Measurements from ENCODE around the gene PTGFRN. TPM values are rescaled to one million over a fixed set of nuclear protein-coding genes. Genes with fewer than 3 reads are reported as not detected.

Gene PTGFRN
- total and polyA plus RNA-seq, 2 experiments from 2014 or later, result 17.4 to 32.7 TPM

DNA sequence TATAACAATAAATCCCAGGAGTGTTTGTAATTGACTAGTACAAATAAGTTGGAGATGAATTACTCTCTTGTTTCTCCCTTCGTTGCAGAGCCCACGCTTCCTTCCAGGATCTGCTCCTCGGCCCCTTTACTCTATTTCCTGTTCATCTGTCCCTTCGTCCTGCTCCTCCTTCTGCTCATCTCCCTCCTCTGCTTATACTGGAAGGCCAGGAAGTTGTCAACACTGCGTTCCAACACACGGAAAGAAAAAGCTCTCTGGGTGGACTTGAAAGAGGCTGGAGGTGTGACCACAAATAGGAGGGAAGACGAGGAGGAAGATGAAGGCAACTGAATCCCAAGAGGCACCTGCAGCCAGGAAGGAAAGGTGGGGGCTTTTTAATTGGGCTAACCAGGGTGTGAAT, 124.1 kb downstream of the PTGFRN start:
- H3K27me3 Mint-ChIP-seq (ENCODE audit: insufficient read depth, low read depth, poor library complexity), result no peaks in the 10 kb centered on the region
- Histone ChIP-seq H3K27ac (ENCODE audit: low read depth) (no peak overlapping the region), H2AFZ (no peak overlapping the region), H3K9me2 (ENCODE audit: insufficient read depth) (no peaks in the 10 kb centered on the region), H3F3A (replicated peaks; ENCODE audit: low read depth) (no peaks in the 10 kb centered on the region), H3K36me3 (ENCODE audit: insufficient read depth) (no peaks in the 10 kb centered on the region), H3K4me3 (no peak overlapping the region), H4K20me1 (replicated peaks; ENCODE audit: insufficient read depth) (no peaks in the 10 kb centered on the region), H3K4me2 (no peak overlapping the region), H3K4me1 (ENCODE audit: insufficient read depth) (no peaks in the 10 kb centered on the region), H3K27me3 (ENCODE audit: insufficient read depth) (no peaks in the 10 kb centered on the region), H3K79me2 (replicated peaks; ENCODE audit: insufficient read depth) (no peaks in the 10 kb centered on the region)
- H3K27ac Mint-ChIP-seq, result no peak overlapping the region; the same call in 1 of the 2 replicates
- no peak overlapping the region for H3K4me3 Mint-ChIP-seq
- no peaks in the 10 kb centered on the region; the same call in 2 of the 3 replicates for H3K9me3 Mint-ChIP-seq
- peaks cover 16% of the 10 kb centered on the region for H3K4me1 Mint-ChIP-seq
- ATAC-seq (no peak), DNase-seq (ENCODE audit: low spot score) (no peak)
- TF ChIP-seq CREB1 (CRISPR knock-in tag; IDR thresholded peaks at IDR 0.05; ENCODE audit: low read depth), result no peak
- no peak for TF ChIP-seq ZNF114 (CRISPR knock-in tag; IDR thresholded peaks at IDR 0.05)
- TF ChIP-seq, protein P1, sequence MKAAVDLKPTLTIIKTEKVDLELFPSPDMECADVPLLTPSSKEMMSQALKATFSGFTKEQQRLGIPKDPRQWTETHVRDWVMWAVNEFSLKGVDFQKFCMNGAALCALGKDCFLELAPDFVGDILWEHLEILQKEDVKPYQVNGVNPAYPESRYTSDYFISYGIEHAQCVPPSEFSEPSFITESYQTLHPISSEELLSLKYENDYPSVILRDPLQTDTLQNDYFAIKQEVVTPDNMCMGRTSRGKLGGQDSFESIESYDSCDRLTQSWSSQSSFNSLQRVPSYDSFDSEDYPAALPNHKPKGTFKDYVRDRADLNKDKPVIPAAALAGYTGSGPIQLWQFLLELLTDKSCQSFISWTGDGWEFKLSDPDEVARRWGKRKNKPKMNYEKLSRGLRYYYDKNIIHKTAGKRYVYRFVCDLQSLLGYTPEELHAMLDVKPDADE (IDR thresholded peaks at IDR 0.05), result no peak
- no peak for TF ChIP-seq NANOG (IDR thresholded peaks at IDR 0.05; ENCODE audit: borderline replicate concordance)
- TF ChIP-seq, protein P2, sequence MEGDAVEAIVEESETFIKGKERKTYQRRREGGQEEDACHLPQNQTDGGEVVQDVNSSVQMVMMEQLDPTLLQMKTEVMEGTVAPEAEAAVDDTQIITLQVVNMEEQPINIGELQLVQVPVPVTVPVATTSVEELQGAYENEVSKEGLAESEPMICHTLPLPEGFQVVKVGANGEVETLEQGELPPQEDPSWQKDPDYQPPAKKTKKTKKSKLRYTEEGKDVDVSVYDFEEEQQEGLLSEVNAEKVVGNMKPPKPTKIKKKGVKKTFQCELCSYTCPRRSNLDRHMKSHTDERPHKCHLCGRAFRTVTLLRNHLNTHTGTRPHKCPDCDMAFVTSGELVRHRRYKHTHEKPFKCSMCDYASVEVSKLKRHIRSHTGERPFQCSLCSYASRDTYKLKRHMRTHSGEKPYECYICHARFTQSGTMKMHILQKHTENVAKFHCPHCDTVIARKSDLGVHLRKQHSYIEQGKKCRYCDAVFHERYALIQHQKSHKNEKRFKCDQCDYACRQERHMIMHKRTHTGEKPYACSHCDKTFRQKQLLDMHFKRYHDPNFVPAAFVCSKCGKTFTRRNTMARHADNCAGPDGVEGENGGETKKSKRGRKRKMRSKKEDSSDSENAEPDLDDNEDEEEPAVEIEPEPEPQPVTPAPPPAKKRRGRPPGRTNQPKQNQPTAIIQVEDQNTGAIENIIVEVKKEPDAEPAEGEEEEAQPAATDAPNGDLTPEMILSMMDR (conservative IDR thresholded peaks at IDR 0.05; ENCODE audit: low read depth in 2 of 2), result no peak
- TF ChIP-seq POLR2AphosphoS5 (IDR thresholded peaks at IDR 0.05; ENCODE audit: low read depth), result no peak
- TF ChIP-seq, protein P3, sequence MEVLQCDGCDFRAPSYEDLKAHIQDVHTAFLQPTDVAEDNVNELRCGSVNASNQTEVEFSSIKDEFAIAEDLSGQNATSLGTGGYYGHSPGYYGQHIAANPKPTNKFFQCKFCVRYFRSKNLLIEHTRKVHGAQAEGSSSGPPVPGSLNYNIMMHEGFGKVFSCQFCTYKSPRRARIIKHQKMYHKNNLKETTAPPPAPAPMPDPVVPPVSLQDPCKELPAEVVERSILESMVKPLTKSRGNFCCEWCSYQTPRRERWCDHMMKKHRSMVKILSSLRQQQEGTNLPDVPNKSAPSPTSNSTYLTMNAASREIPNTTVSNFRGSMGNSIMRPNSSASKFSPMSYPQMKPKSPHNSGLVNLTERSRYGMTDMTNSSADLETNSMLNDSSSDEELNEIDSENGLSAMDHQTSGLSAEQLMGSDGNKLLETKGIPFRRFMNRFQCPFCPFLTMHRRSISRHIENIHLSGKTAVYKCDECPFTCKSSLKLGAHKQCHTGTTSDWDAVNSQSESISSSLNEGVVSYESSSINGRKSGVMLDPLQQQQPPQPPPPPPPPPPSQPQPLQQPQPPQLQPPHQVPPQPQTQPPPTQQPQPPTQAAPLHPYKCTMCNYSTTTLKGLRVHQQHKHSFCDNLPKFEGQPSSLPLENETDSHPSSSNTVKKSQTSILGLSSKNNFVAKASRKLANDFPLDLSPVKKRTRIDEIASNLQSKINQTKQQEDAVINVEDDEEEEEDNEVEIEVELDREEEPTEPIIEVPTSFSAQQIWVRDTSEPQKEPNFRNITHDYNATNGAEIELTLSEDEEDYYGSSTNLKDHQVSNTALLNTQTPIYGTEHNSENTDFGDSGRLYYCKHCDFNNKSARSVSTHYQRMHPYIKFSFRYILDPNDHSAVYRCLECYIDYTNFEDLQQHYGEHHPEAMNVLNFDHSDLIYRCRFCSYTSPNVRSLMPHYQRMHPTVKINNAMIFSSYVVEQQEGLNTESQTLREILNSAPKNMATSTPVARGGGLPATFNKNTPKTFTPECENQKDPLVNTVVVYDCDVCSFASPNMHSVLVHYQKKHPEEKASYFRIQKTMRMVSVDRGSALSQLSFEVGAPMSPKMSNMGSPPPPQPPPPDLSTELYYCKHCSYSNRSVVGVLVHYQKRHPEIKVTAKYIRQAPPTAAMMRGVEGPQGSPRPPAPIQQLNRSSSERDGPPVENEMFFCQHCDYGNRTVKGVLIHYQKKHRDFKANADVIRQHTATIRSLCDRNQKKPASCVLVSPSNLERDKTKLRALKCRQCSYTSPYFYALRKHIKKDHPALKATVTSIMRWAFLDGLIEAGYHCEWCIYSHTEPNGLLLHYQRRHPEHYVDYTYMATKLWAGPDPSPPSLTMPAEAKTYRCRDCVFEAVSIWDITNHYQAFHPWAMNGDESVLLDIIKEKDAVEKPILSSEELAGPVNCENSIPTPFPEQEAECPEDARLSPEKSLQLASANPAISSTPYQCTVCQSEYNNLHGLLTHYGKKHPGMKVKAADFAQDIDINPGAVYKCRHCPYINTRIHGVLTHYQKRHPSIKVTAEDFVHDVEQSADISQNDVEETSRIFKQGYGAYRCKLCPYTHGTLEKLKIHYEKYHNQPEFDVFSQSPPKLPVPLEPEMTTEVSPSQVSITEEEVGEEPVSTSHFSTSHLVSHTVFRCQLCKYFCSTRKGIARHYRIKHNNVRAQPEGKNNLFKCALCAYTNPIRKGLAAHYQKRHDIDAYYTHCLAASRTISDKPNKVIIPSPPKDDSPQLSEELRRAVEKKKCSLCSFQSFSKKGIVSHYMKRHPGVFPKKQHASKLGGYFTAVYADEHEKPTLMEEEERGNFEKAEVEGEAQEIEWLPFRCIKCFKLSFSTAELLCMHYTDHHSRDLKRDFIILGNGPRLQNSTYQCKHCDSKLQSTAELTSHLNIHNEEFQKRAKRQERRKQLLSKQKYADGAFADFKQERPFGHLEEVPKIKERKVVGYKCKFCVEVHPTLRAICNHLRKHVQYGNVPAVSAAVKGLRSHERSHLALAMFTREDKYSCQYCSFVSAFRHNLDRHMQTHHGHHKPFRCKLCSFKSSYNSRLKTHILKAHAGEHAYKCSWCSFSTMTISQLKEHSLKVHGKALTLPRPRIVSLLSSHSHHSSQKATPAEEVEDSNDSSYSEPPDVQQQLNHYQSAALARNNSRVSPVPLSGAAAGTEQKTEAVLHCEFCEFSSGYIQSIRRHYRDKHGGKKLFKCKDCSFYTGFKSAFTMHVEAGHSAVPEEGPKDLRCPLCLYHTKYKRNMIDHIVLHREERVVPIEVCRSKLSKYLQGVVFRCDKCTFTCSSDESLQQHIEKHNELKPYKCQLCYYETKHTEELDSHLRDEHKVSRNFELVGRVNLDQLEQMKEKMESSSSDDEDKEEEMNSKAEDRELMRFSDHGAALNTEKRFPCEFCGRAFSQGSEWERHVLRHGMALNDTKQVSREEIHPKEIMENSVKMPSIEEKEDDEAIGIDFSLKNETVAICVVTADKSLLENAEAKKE (CRISPR knock-in tag; IDR thresholded peaks at IDR 0.05), result no peak
- TF ChIP-seq JUNB (IDR thresholded peaks at IDR 0.05; ENCODE audit: unreplicated experiment), result no peak
- TF ChIP-seq EZH2phosphoT487 (IDR thresholded peaks at IDR 0.05; ENCODE audit: unreplicated experiment), result no peak
- TF ChIP-seq ZNF331 (CRISPR knock-in tag; IDR thresholded peaks at IDR 0.05; ENCODE audit: low read depth), result no peak
- TF ChIP-seq STAT1 (IDR thresholded peaks at IDR 0.05; ENCODE audit: unreplicated experiment), result no peak
- TF ChIP-seq EZH2 (IDR thresholded peaks at IDR 0.05; ENCODE audit: low read depth, unreplicated experiment), result no peak
- no peak for TF ChIP-seq REST (IDR thresholded peaks at IDR 0.05; ENCODE audit: unreplicated experiment)
- no peaks in the 10 kb centered on the region for H3K36me3 Mint-ChIP-seq (ENCODE audit: low read depth)
